Measurements from ENCODE around the gene HOXB5. TPM values are rescaled to one million over a fixed set of nuclear protein-coding genes. Genes with fewer than 3 reads are reported as not detected.

HOXB5 gene
- total RNA-seq = 0.25 and 0.32 TPM in 2 replicates

DNA sequence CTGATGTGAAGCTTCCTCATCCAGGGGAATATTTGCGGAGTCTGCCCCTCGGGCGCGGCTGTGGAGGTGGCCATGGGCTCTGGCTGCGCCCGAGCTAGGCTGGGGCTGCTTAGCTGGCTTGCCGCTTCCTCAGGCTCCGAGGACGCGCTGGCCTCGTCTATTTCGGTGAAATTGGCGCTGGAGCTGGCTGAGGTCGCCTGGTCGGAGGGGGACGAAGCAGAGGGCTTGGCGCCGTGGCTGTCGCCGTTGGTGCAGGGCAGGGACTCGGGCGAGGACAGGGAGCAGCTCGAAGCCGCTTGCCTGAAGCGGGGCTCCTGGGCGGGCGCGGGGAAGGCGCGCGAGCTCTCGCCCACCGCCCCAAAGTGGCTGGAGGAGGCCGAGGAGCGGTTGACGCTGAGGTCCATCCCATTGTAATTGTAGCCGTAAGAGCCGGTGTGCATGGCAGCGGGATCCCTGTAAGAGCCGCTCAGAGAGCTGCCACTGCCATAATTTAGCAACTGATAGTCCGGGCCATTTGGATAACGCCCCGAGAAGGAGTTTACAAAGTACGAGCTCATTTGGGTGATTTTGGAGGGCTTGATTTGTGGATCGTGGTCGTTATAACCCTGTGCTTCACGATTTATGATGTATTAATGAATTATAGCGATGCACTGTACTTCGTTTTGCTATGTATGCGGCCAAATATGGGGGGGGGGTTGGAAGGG is at the start of gene HOXB5:
Gene HOXB5 (minus strand): TSS at position 654 of the 704 bp plus-strand sequence. CDS start 97 bp downstream, at position 557.

DNA sequence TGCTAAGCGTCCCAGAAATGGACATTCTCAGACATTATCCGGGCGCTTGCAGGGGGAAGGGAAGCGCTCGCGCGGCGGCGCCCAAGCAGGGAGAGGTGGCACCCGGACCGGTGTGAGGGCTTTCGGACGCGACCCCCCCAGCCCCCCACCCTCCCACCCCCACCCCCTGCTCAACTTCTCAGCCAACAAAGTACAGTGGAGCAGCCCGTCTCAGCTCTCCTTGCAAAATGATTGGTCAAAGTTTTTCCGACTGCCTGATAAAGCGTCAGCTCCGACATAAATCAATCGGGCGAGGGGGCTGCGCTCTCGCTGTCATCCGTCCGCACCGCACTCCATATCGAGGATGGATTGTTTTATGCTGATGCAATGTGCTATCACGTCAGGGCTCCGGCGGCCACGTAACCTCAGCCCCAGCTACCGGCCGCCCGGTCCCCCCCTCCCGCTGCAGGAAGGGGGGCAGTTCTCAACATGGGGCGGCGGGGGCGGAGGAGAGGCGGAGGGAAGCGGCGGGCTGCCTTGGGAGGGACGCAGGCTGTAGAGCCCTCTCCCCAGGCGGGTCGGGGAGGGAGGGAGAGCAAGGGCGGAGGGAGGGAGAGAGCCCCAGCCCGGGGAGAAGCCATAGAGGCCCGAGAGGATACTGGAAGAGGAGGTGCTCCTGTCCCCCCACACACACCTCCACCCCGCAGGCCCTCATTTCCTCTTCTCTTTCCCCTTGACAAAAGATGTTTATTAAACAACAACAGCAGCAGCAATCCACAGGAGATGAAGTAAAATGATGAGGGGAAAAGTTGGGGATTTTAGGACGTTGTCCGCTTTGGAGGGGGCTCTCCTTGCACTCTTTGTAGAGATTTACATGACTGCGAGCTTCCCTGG is 32.9 kb upstream of the HOXB5 start, which contains the start of gene HOXB9:
Gene HOXB9 (minus strand): TSS at position 114 of the 873 bp plus-strand sequence. CDS start 89 bp downstream, at position 25.

DNA sequence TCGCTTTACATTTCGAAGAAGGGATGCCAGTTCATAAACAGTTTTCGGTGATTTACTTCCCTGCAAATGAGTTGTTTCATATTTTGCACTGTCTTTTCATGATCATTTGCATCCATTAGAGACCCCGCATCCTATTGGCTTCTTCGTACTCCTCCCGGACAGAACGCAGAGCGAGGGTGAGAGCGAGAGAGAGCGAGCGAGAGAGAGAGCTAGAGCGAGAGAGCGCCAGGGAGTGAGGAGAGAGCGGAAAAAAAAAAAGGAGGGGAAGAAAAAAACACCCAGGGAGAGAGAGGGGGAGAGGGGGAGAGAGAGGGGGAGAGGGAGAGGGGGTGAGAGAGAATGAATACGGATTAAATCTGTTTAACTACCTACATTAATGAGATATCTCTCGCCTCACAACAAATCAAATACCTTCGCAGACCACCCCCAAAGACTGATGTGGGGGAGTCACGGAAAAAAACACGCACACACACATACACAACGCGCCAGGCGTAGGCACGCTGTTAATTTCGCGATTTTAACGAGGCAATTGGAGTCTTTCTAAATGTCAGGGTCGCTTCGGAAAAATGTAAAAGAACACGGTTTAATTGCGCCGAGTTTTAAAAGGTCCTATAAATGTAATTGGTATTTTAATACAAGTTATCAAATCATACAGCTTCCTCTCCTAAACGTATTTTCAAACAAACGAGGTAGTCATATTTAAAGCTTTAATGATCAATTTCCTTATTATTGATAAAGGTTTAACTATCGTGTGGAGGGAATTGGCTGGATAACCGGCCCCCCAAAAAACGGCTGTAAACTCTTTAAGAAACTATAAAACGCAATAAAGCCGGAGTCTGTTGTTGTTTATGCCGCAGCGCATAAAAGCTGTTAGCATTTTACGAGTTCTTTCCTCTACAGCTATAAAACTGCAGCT is 21.7 kb upstream of the HOXB5 start, which contains the start of gene HOXB8:
Gene HOXB8 (minus strand): TSS at position 246 of the 916 bp plus-strand sequence. CDS start 588 bp downstream, outside the sequence.

DNA sequence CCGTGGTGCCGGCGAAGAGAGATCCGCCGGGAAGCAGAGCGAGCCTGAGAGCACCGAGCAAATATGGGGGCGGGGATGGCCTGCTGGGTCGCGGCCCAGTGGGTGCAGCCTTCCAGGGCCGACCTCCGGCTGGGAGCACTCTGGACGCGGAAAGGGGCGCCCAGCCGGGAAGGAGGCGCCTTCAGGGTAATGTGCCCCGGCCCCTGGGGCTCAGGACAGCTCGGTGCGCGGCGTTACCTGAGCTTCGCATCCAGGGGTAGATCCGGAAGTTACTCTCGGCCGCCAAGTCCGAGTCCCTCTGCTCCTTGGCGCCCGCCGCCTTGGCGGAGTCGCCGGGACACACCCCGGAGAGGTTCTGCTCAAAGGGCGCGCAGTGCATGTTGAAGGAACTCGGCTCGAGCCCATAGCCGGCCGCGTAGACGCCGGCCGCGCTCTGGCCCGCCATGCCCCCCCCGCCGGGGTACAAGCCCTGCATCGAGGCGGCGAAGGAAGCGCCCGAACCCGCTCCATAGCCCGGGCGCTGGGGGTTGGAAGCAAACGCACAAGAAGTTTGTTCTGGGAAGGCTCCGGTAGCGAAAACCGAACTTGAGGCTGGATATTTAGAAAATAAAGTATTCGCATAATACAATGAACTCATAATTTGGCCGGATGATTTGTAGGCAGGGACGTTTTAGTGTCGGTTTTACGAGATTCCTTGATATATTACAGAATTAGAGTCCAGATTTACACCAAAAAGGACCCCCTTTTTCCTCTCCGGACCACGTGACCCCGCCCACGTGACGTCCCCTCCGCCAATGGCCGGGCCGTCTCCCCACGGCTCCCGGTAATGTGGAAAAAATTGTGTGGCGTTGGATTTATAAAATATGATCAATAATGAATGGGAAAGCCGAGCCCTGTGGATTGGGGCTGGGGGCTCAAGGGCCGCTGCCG is 17.0 kb upstream of the HOXB5 start, which contains the start of gene HOXB7:
Gene HOXB7 (minus strand): TSS at position 736 of the 930 bp plus-strand sequence. CDS start 99 bp downstream, at position 637.

DNA sequence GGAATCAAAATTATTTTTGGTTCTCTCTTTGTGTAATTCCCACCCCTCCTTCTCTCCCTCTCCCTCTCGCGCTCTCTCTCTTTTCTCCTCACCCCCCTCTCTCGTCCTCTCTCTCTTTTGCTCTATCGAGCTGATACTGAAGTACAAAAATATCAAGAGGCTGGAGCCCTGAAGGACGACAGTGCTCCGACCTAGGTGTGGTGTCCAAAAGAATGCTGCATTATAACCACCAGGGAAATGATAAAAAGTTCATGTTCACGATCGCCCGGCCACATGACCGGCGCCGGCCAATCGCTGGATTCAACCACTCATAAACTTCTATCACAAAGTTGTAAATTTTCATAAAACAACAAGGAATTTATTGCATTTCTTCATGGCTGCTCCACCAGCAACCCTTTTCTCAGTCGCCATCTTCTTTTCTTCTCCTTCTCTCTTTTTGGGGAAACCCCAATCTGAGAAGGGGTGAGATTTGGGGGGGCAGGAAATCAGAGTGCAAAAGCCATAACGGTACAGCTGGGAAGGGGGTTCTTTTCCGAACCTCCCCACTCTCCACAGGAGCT is 11.3 kb upstream of the HOXB5 start, which contains the start of gene HOXB6:
Gene HOXB6 (minus strand): TSS at position 217 of the 560 bp plus-strand sequence. CDS start 6,836 bp downstream, outside the sequence.

DNA sequence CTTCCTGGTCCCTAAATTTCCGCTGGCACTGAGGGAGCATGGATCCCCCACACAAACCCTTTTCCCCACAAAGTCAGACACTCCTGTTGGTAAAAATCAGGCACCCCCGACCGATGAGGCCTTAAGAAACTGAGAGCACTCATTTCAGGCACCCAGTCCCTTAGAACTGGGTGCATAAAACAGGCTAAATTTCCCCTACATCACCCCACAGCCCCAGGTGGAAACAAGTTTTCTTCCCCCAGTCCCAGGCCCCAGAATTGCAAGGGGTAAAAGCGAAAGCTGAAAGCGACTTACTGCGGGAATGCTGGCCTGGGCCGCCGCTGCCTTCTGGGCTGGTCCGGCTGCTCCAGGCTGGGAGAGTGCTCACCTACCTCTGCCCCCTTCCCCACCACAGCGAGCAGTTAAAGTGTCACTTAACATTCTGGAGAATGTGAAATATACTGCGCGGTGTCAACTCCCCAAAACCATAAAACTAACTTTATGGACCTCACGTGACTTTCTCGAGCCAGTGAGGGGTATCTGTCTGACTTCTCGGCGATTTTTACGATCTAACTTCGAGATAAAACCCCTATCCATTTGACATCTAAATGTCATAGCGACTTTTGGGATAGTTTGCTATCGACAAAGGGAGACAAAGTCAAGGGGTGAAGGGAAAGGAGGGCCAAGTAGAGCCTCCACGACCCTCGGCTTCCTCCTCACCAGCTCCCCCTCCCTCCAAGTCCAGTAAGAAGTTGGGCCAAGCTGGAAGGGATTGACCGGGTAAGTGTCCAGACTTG is 3.6 kb downstream of the HOXB5 start, which contains the start of gene HOXB3:
Gene HOXB3 (minus strand): TSS at position 411 of the 776 bp plus-strand sequence. CDS start 37,767 bp downstream, outside the sequence.

DNA sequence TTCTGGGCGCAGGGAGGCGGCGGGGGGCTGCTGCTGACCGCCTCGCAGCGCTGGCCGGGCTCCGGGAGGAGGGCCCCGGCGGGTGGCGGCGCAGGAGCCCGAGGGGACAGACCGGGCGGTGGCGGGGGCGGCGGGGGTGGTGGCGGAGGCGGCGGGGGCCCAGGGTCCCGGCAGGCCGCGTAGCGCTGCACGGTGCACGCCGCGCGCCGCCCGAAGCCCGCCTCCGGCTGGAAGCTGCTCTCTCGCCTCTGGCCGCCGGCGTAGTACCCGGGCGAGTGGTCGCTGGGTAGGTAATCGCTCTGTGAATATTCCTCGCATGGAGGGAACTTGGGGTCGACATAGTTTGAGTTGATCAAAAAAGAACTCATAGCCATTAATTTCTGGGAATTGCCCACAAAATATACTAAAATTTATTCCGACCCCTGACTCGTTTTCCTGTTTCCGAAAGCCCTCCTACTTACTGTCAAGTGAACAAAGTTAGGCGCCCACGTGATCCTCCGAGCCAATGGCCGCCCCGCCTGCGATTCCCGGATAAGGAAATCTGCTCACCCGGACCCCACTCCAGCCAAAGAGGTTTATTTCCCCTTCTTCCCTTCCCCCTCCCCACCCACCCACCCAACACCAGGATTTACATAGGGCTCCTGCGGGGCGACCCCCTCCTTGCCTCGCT is 15.5 kb downstream of the HOXB5 start, which contains the start of gene HOXB4:
Gene HOXB4 (minus strand): TSS at position 405 of the 670 bp plus-strand sequence. CDS start 31 bp downstream, at position 374.

DNA sequence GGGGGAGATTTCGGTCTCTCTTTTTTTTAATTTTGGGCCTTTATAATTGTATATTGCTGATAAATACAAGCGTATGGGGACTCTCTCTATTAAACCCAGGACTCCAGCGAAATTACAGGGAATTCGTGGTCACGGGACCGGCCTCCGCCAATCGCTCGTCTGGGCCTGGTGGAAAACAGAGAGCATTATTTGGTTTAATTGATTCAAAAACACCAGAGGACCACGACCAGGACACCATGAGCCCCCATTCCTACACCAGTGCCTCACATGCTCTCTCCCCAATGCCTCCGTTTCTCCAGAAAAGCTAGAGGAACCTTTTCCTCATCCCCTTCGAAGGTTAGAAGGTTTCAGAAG is 48.6 kb downstream of the HOXB5 start, which contains the start of gene HOXB2:
Gene HOXB2 (minus strand): TSS at position 88 of the 354 bp plus-strand sequence. CDS start 198 bp downstream, outside the sequence.

Other genes starting within 250 kb of the HOXB5 start
- gene SKAP1, start 163.6 kb downstream of the HOXB5 start, total RNA-seq = 0.16 TPM in 1 of 2 replicates, not detected in the other
- gene HOXB1, start 62.8 kb downstream of the HOXB5 start, total RNA-seq = not detected in 2 replicates
- gene HOXB2, start 48.7 kb downstream of the HOXB5 start, total RNA-seq = 1.6 and 5.2 TPM in 2 replicates
- 2.3 and 3.3 TPM in 2 replicates for gene HOXB4, start 15.4 kb downstream of the HOXB5 start, total RNA-seq
- gene HOXB3, start 3.5 kb downstream of the HOXB5 start, total RNA-seq = 5.3 and 6.8 TPM in 2 replicates
- 9.9 and 10.2 TPM in 2 replicates for gene HOXB6, start 11.2 kb upstream of the HOXB5 start, total RNA-seq
- gene HOXB7, start 17.2 kb upstream of the HOXB5 start, total RNA-seq = 6.9 and 14.6 TPM in 2 replicates
- gene HOXB8, start 21.5 kb upstream of the HOXB5 start, total RNA-seq = 1.4 and 4.9 TPM in 2 replicates
- 0.49 and 0.57 TPM in 2 replicates for gene HOXB9, start 32.6 kb upstream of the HOXB5 start, total RNA-seq
- not detected in 2 replicates for gene PRAC1, start 128.7 kb upstream of the HOXB5 start, total RNA-seq
- not detected in 2 replicates for gene PRAC2, start 129.4 kb upstream of the HOXB5 start, total RNA-seq
- gene HOXB13, start 135.0 kb upstream of the HOXB5 start, total RNA-seq = not detected in 2 replicates
- 0.06 TPM in 1 of 2 replicates, not detected in the other for gene TTLL6, start 223.4 kb upstream of the HOXB5 start, total RNA-seq
- 36.9 and 52.0 TPM in 2 replicates for gene CALCOCO2, start 237.3 kb upstream of the HOXB5 start, total RNA-seq

Data from bladder microvascular endothelial cell (primary cell).